NCI-H2081 treated with DMSO at 0.1 percent for 48 hours (cell line): ENCODE measurements around the gene ETFDH.
"Not testable (repeated sequence)": the region's sequence is repeated elsewhere in the genome, so short reads cannot be mapped to it uniquely, and the experiment has no call there.

Source experiments
- DNase-seq: peaks from one replicate; lab custom pipeline; 2025; lab: John Stamatoyannopoulos, UW

Gene ETFDH

GRCh38 chr4:158671915-158672806 lies at the start of gene ETFDH:
Gene ETFDH (plus strand): TSS chr4:158672296. CDS start chr4:158672457, 161 bp downstream.
- peak; percentile 85 for DNase-seq

GRCh38 chr4:158624889-158625478 lies 47.1 kb upstream of the ETFDH start:
- no peak for DNase-seq

GRCh38 chr4:158625544-158625943 lies 46.6 kb upstream of the ETFDH start:
- DNase-seq: no peak

DNA sequence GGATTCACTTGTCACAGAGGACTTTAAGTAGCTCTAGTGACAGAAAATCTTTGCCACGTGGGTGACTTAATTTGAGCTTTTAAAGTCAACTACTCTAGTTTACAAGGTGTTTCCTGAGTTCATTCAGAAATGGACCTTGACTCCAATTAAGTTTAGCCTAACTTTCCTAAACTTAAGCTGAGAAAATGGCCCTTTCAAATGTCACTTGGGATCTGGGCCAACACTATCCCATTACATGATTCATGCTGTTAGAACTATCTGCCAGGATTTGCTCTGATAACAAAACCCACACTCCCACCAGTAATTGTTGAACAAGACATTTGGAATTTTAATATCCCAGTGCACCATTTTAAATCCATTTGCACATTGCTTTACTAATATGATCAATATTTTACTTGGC lies 41.2 kb upstream of the ETFDH start:
- no peak for DNase-seq

GRCh38 chr4:158636619-158637018 lies 35.5 kb upstream of the ETFDH start:
- no peak for DNase-seq

DNA sequence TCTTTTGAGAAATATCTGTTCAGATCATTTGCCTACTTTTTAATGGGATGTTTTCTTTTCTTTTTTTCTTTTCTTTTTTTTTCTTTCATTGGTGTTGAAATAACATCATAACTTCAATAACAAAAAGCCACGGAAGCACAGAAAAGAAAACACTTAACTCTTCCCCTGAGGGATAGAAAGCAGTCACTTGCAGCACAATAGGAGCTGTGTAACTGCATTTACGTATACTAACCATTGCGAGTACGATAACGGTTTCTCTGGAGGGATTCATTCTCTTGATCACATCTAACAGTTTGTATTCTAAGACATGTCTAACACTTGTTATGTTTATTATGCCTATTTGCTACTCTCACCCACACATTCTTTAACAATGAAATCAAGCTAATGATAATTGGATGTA lies 27.7 kb upstream of the ETFDH start:
- DNase-seq: no peak

DNA sequence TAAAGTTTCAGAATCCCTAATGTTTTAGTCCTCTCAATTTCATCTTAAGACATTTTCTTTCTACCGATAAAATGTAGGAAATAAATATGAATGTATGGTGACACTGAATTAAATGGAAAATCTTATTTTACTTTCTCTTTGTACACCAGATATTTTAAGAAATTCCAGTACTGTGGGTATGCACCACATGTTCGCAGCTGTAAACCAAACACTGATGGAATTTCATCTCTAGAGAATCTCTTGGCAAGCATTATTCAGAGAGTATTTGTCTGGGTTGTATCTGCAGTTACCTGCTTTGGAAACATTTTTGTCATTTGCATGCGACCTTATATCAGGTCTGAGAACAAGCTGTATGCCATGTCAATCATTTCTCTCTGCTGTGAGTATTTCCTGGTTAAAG lies 27.3 kb upstream of the ETFDH start:
- DNase-seq: no peak

GRCh38 chr4:158649111-158649680 lies 22.9 kb upstream of the ETFDH start:
- no peak for DNase-seq

- DNase-seq: no peak
These were observed 19.2 kb upstream of the ETFDH start for GRCh38 chr4:158652920-158653319.

- no peak for DNase-seq
These were observed 15.7 kb upstream of the ETFDH start for GRCh38 chr4:158656439-158656838.

GRCh38 chr4:158657291-158657690 lies 14.8 kb upstream of the ETFDH start:
- no peak for DNase-seq

- not testable (repeated sequence) for DNase-seq
These were observed 8.8 kb upstream of the ETFDH start for GRCh38 chr4:158663255-158663654.

- not testable (repeated sequence) for DNase-seq
These were observed 8.1 kb upstream of the ETFDH start for GRCh38 chr4:158663707-158664625.

- no peak for DNase-seq
These were observed 7.3 kb upstream of the ETFDH start for GRCh38 chr4:158664806-158665205.

- DNase-seq: no peak
These were observed 5.2 kb upstream of the ETFDH start for GRCh38 chr4:158666892-158667291.

- DNase-seq: no peak
These were observed 4.4 kb upstream of the ETFDH start for GRCh38 chr4:158667651-158668198.

DNA sequence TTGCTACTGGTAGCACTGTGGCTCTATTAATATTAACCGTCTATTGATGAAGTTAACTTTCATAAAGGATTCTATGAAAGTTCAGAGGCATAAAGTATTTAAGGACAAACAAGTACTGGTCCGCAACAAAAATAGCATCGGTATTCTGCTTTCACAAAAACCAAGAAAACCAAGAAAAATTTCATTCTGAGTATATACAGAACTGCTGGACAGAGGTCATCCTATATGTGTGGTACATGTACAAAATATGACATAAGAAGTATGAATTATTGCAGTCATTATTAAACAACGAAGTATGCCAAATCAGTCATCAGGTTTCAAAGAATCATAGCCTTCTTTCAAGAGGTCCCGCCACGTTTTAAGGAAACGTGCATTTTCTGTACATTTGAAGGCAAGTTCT lies 2.8 kb upstream of the ETFDH start:
- no peak for DNase-seq

GRCh38 chr4:158670975-158671664 lies 976 bp upstream of the ETFDH start:
- DNase-seq: peak; percentile 3

GRCh38 chr4:158671665-158671914 lies 506 bp upstream of the ETFDH start, which contains the start of gene C4orf46:
Gene C4orf46 (minus strand): TSS chr4:158671887. CDS start chr4:158671801, 86 bp downstream.
- no peak for DNase-seq

DNA sequence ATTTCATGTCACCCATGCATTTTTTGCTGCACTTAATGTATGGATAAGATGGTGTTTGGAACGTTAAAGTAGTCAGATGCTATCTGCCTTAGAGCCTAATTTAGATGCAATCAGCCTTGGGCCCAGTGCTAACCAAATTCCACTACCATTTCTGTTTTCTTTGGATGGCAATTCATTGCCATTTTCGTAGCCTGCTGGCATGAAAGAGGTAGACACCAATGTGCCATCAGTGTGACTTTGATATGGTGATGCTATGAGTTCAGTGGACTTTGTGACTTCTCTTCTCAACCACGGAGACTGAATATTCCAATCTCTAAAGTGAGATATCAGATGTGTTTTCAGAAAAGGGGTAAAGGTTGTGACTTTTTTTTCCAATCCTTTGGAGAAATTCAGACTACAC lies 1.5 kb downstream of the ETFDH start:
- no peak for DNase-seq

DNA sequence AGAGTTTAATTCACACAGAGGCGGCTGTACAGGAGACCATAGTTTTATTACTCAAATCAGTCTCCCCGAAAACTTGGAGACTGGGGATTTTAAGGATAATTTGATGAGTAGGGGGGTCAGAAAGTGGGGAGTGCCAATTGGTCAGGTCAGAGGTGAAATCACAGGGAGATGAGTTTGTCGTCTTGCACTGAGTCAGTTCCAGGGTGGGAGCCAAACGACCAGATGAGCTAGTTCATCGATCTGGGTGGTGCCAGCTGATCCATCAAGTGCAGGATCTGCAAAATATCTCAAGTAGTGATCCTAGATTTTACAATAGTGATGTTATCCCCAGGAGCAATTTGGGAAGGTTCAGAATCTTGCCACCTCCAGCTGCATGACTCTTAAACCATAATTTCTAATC lies 4.0 kb downstream of the ETFDH start:
- no peak for DNase-seq
